Activated CD8-positive, alpha-beta T cell treated with anti-CD3 and anti-CD28 coated beads, Interleukin-2, amount 10 ng/mL, durations not matched to agents 7 days and 5 days (primary cell): ENCODE results near the gene SNRPD1. TPM values are rescaled to one million over a fixed set of nuclear protein-coding genes. Genes with fewer than 3 reads are reported as not detected.
"Not testable (repeated sequence)": the region's sequence is repeated elsewhere in the genome, so short reads cannot be mapped to it uniquely, and the experiment has no call there.

Experiments
- ATAC-seq: fragments of 150-1000 bp; cut with Tn5 transposase; one replicate; pipeline ENCODE4 v1.10.0; 2021; ENCODE audit warnings: moderate library complexity
- CTCF ChIA-PET: fragments of 350-600 bp; sonication (Branson Sonifier 250); formaldehyde crosslinking; loops from one replicate; lab custom pipeline; 2021; ENCODE audit warnings: antibody characterized with exemption; lab: Charles Lee
- POLR2A ChIA-PET: fragments of 350-600 bp; sonication (Branson Sonifier 250); formaldehyde crosslinking; loops from one replicate; lab custom pipeline; 2021; ENCODE audit warnings: antibody characterized with exemption; lab: Charles Lee
- DNase-seq: peaks from one replicate; pipeline ENCODE4 v3.0.0-alpha.2; 2020
- H3K27ac Mint-ChIP-seq: one replicate; pipeline ENCODE4 v1.8.0; 2021; ENCODE audit warnings: mild to moderate bottlenecking, mixed read lengths
- H3K27me3 Mint-ChIP-seq: one replicate; pipeline ENCODE4 v1.8.0; 2021; ENCODE audit warnings: low read depth, mixed read lengths
- H3K36me3 Mint-ChIP-seq: one replicate; pipeline ENCODE4 v1.8.0; 2021; ENCODE audit warnings: low read depth, mixed read lengths
- H3K4me1 Mint-ChIP-seq: one replicate; pipeline ENCODE4 v1.8.0; 2021; ENCODE audit warnings: low read depth, mixed read lengths
- H3K4me3 Mint-ChIP-seq: one replicate; pipeline ENCODE4 v1.8.0; 2021; ENCODE audit warnings: mild to moderate bottlenecking, mixed read lengths
- H3K9me3 Mint-ChIP-seq: one replicate; pipeline ENCODE4 v1.8.0; 2022; ENCODE audit warnings: mixed read lengths; ENCODE audit not compliant: insufficient read depth
- total RNA-seq, 2 experiments: library from RNA; stranded (reverse); gene quantifications; one replicate each; pipeline ENCODE4 v1.2.3, GENCODE V29; 2021

The SNRPD1 gene
- total RNA-seq, 2 experiments from 2014 or later: 102 to 114 TPM

DNA sequence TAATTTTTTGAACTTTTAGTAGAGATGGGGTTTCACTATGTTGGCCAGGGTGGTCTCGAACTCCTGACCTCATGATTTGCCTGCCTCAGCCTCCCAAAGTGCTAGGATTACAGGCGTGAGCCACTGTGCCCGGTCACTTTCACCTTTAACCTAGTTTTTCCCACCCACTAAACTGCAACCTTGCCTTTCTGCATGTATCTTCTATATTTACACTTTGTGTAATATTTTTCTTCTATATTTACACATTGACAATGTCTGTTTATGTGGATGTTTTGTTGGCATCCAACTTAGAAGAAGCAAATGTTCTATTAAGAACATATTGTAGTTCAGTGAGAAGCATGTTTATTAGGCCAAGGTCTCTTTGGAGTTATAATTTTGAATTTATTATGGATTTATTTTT lies 26.7 kb downstream of the SNRPD1 start:
- ATAC-seq (no peak), DNase-seq (no peak)
- POLR2A ChIA-PET: no interaction called here
- Mint-ChIP-seq H3K9me3 (no peaks in the 10 kb centered on the region), H3K4me1 (no peaks in the 10 kb centered on the region), H3K36me3 (peaks cover 25% of the 10 kb centered on the region), H3K27ac (no peak overlapping the region), H3K27me3 (no peaks in the 10 kb centered on the region), H3K4me3 (no peak overlapping the region)
- CTCF ChIA-PET: no interaction called here

DNA sequence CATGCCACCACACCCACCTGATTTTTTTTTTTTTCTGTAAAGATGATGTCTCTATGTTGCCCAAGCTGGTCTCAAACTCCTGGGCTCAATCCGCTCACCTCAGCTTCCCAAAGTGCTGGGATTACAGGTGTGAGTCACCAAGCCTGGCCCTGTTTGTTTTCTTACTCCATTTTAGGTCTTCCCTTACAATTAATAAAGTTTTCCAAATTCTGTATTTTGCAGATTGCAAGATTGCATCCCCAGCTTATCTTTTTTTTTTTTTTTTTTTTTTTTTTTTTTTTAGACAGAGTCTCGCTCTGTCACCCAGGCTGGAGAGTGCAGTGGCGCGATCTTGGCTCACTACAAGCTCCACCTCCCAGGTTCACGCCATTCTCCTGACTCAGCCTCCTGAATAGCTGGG lies 28.3 kb downstream of the SNRPD1 start:
- H3K27ac Mint-ChIP-seq, POLR2A ChIA-PET, CTCF ChIA-PET, H3K4me3 Mint-ChIP-seq, DNase-seq, ATAC-seq, H3K9me3 Mint-ChIP-seq, H3K27me3 Mint-ChIP-seq, H3K4me1 Mint-ChIP-seq: not testable (repeated sequence)
- peaks cover 20% of the 10 kb centered on the region for H3K36me3 Mint-ChIP-seq

DNA sequence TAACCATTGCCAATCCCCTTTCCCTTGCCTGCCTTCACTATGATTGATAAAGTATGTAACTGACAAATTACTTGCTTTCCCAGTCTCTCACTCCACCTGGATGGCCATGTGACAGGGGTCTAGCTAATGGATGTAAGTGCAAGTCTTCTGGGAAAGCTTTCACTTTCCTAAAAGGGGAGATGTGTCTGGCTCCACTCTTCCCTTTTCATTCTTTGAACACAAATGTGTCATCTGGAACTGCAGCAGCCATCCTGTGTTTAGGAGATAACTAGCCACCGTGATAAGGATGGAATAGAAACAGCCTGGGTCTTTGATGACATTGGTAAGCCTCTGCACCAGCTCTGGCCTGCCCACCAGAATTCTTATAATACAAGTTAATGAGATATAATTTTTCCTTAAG lies 38.2 kb downstream of the SNRPD1 start:
- H3K4me3 Mint-ChIP-seq: no peak overlapping the region
- ATAC-seq (no peak), DNase-seq (no peak)
- CTCF ChIA-PET: interaction anchor here (1.5 kb wide), 1 partner anchor 53 kb away, joined by 3 read pairs; no protein-coding TSS in a partner anchor
- H3K4me1 Mint-ChIP-seq: no peaks in the 10 kb centered on the region
- POLR2A ChIA-PET: no interaction called here
- no peaks in the 10 kb centered on the region for H3K9me3 Mint-ChIP-seq
- H3K27me3 Mint-ChIP-seq: no peaks in the 10 kb centered on the region
- peaks cover 27% of the 10 kb centered on the region for H3K36me3 Mint-ChIP-seq
- no peak overlapping the region for H3K27ac Mint-ChIP-seq

DNA sequence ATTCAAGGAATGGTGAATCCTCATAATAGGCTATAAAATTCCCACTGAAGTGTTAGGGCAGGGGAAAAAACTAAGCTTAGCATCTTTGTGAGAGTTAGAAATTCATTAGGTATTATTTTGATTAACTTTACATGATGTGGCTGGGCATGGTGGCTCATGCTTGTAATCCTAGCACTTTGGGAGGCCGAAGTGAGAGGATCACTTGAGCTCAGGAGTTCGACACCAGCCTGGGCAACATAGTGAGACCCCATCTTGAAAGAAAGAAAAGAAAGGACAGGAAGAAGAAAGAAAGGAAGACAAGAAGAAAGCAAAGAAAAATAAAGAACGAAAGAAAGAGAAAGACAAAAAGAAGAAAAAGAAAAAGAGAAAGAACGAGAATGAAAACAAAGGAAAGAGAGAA lies 40.0 kb downstream of the SNRPD1 start:
- H3K9me3 Mint-ChIP-seq: no peaks in the 10 kb centered on the region
- peaks cover 35% of the 10 kb centered on the region for H3K36me3 Mint-ChIP-seq
- H3K4me3 Mint-ChIP-seq: no peak overlapping the region
- CTCF ChIA-PET: interaction anchor here (0.9 to 1.3 kb wide), 2 partner anchors 12 to 51 kb away, joined by 3 read pairs; no protein-coding TSS in a partner anchor
- H3K4me1 Mint-ChIP-seq: no peaks in the 10 kb centered on the region
- H3K27me3 Mint-ChIP-seq: no peaks in the 10 kb centered on the region
- no peak for ATAC-seq
- POLR2A ChIA-PET: interaction anchor here (1.2 kb wide), 1 partner anchor 16 kb away, joined by 3 read pairs; no protein-coding TSS in a partner anchor
- DNase-seq: no peak
- H3K27ac Mint-ChIP-seq: no peak overlapping the region

DNA sequence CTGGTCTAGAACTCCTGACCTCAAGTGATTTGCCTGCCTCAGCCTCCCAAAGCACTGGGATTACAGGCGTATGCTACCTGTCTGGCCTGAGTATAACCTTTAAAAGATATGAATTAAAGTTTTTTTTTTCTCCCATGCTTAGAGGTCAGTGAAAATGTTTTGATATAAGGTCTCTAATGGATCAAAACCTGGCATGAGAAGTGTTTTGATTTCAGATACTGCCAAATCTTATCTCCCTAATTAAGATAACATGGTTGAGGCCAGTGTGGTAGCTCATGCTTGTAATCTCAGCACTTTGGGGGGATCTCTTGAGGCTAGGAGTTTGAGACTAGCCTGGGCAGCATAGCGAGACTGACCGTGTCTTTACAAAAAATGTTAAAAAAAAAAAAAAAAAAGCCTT lies 41.2 kb downstream of the SNRPD1 start:
- DNase-seq (no peak), ATAC-seq (no peak)
- Mint-ChIP-seq H3K36me3 (peaks cover 38% of the 10 kb centered on the region), H3K9me3 (no peaks in the 10 kb centered on the region), H3K27ac (no peak overlapping the region), H3K27me3 (no peaks in the 10 kb centered on the region), H3K4me1 (no peaks in the 10 kb centered on the region), H3K4me3 (no peak overlapping the region)
- POLR2A ChIA-PET: no interaction called here
- CTCF ChIA-PET: no interaction called here

DNA sequence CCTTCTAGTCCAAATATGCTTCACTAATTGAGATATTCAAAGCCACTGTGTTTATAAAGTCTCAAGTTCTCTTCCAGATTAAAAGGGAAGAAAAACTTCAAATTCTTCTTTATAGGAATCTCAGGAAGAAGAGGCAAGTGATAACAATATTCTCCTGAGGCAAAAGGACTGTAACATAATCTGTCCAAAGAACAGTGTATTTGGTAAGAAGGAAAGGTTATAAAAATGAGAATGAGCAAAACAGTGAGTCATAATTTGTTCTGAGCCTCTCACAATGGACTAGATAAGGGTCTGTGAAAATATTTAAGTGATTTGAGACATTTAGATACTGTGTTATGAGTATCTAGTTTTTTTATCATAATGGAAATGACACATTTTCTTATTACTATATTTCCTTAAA lies 44.3 kb downstream of the SNRPD1 start:
- POLR2A ChIA-PET: no interaction called here
- Mint-ChIP-seq H3K27ac (no peak overlapping the region), H3K9me3 (no peaks in the 10 kb centered on the region), H3K36me3 (peaks cover 41% of the 10 kb centered on the region), H3K4me1 (no peaks in the 10 kb centered on the region), H3K4me3 (no peak overlapping the region), H3K27me3 (no peaks in the 10 kb centered on the region)
- CTCF ChIA-PET: no interaction called here
- DNase-seq: no peak
- no peak for ATAC-seq

DNA sequence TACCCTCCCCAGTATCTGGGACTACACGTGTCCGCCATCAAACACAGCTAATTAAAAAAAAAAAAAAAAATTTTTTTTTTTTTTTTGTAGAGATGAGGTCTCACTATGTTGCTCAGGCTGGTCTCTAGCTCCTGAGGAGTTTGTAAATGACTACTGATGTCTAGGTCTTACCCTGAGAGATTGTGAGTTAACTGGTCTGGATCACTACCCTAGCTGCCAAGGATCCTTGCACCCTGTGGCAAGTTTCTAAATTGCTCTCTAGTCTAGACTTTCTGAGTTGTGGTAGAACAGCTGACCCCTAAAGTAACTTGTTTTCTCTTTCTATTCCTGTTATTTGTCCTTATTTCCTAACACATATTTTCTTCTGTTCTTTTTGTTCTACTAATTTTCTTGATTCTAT lies 48.0 kb downstream of the SNRPD1 start:
- Mint-ChIP-seq H3K4me1 (no peaks in the 10 kb centered on the region), H3K9me3 (no peaks in the 10 kb centered on the region), H3K36me3 (peaks cover 37% of the 10 kb centered on the region), H3K27me3 (no peaks in the 10 kb centered on the region), H3K27ac (no peak overlapping the region), H3K4me3 (no peak overlapping the region)
- ChIA-PET POLR2A (no interaction called here), CTCF (no interaction called here)
- DNase-seq (no peak), ATAC-seq (no peak)

DNA sequence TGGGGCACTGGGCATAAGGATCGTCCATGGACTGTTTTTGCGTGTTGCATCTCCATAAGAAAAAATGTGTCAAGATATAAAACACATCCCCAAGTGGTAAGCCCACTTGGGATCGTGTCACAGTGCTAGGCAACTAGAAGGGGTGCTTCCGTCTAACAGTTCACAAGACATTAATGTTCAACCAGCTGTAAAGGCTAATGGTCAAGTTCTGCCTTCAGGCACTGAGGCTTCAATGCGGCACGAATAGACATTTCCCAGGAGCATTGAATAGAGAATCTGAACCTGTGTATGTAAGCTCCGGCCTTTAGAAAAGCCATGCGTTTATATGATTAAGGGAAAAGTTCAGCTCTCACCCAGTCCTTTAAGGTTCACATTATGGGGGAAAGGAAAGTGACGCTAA lies 50.5 kb downstream of the SNRPD1 start:
- Mint-ChIP-seq H3K4me1 (no peaks in the 10 kb centered on the region), H3K27ac (no peak overlapping the region), H3K27me3 (no peaks in the 10 kb centered on the region), H3K9me3 (no peaks in the 10 kb centered on the region), H3K4me3 (no peak overlapping the region), H3K36me3 (peaks cover 29% of the 10 kb centered on the region)
- ChIA-PET CTCF (no interaction called here), POLR2A (no interaction called here)
- DNase-seq (no peak), ATAC-seq (no peak)

DNA sequence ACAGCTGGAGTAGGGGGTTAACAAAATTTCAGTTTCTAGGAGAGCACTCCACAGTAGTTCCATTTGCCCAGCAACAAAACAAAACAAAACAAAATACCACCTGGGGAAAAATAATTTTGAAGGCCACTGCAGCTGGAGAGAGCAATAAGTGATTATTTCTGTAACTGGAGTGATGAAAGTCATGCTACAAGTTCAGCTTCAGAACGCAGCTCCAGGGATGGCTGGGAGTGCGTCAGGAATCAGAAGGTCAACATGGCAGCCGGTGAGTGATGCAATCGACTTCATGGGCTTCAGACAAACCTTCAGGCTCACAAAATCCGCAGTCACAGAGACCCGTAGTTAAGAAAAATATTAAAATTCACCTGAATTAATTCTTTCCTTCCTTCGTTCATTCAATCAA lies 51.5 kb downstream of the SNRPD1 start:
- CTCF ChIA-PET: interaction anchor here (1.2 kb wide), 1 partner anchor 12 kb away, joined by 3 read pairs; no protein-coding TSS in a partner anchor
- Mint-ChIP-seq H3K4me1 (no peaks in the 10 kb centered on the region), H3K27ac (no peak overlapping the region), H3K9me3 (no peaks in the 10 kb centered on the region), H3K27me3 (no peaks in the 10 kb centered on the region), H3K4me3 (no peak overlapping the region), H3K36me3 (peaks cover 29% of the 10 kb centered on the region)
- DNase-seq (no peak), ATAC-seq (no peak)
- POLR2A ChIA-PET: no interaction called here

DNA sequence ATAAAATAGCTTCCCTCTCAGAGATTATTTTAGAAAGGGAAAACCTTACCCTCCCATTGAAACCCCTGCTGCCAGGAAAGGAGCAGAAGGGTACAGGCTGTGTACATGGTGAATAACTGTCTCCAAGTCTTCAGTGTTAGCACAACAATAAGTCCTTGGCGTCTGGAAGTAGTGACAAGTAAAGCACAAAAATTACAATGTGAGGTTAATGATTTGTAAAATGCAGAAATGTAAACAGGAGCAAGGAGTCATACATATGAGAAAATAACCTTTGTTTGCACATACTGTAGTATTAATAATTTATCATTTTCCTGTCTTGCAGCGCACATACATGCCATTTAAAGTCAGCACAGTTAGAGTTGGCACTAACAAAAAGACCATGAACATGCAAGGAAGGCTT lies 52.0 kb downstream of the SNRPD1 start:
- ChIA-PET POLR2A (no interaction called here), CTCF (interaction anchor here (1.2 kb wide), 1 partner anchor 12 kb away, joined by 3 read pairs; no protein-coding TSS in a partner anchor)
- Mint-ChIP-seq H3K27ac (no peak overlapping the region), H3K9me3 (no peaks in the 10 kb centered on the region), H3K27me3 (no peaks in the 10 kb centered on the region), H3K4me3 (no peak overlapping the region), H3K4me1 (no peaks in the 10 kb centered on the region), H3K36me3 (peaks cover 29% of the 10 kb centered on the region)
- ATAC-seq (no peak), DNase-seq (no peak)

DNA sequence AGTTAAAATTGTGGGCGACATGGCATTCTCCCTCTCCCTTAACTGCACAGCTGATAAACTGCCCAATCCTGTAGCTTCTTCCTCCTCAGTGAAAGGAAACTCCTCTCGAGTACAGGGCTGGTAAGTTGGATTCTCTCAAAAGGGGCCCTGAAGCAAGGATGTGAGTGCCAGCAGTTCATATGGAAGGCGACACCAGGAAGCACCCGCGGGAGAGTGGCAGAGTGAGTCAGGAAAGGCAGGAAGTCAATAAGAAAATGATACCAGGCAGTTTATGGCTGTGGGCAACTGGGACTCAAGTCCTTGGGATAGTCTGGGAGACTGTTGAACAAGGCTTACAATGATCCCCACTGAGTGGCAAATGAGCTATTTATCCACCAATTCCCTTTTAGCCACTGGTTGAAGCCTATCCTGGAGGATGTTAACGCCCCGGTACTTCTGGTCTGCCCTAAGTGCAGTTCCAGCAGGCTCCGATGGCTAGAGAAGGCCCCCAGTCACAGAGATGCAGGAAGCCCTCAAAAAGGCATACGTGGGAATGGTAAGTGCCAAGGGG lies 57.7 kb downstream of the SNRPD1 start:
- CTCF ChIA-PET: interaction anchor here (1.3 kb wide), 1 partner anchor 11 kb away, joined by 3 read pairs; no protein-coding TSS in a partner anchor
- POLR2A ChIA-PET: interaction anchor here (0.6 to 1.6 kb wide), 2 partner anchors 13 to 102 kb away, joined by 4 read pairs; no protein-coding TSS in a partner anchor
- Mint-ChIP-seq H3K36me3 (peaks cover 10% of the 10 kb centered on the region), H3K27ac (no peak overlapping the region), H3K4me3 (no peak overlapping the region), H3K4me1 (no peaks in the 10 kb centered on the region), H3K9me3 (no peaks in the 10 kb centered on the region), H3K27me3 (no peaks in the 10 kb centered on the region)
- ATAC-seq: no peak
- DNase-seq: no peak

DNA sequence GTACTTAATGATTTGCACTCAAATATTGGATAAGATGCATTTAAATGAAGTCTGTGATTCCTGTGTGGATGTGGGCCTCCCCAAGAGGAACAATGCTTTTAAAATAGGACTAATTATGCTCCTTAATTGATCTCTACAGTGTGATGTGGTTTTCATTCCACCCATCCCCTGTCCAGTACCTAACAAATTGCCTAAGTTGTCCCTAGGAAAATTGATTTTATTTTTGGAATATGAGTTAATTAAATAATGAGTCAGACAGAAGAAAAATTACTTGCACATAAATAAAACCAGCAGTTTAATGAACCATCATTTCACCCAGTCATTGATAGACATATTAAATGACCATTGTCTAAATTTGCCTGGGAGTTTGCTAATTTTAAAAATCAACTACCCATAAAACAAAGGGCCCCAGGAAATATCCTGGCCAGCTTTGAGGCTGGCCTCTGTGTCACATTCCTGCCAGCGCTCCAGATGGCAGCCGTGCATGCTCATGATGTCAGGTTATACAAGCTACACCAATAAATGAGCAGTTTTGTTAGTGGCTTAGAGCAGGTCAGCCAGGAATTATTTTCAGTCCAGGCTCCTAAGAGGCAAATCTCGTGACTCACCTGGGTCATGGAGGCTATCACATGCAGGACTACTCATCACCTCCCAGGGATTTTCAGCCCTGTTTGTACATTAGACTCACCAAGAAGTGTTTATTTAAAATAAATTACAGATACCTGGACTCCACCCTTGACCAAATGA lies 60.6 kb downstream of the SNRPD1 start:
- DNase-seq: no peak
- Mint-ChIP-seq H3K36me3 (peaks cover 12% of the 10 kb centered on the region), H3K4me1 (peaks cover 2% of the 10 kb centered on the region), H3K27me3 (no peaks in the 10 kb centered on the region), H3K27ac (no peak overlapping the region), H3K4me3 (no peak overlapping the region), H3K9me3 (no peaks in the 10 kb centered on the region)
- ATAC-seq: no peak
- CTCF ChIA-PET: no interaction called here
- POLR2A ChIA-PET: interaction anchor here (0.9 kb wide), 1 partner anchor 10 kb away, joined by 3 read pairs; no protein-coding TSS in a partner anchor
